CD8-positive, alpha-beta memory T cell (primary cell): ENCODE data around the gene EPB41L1. TPM values are rescaled to one million over a fixed set of nuclear protein-coding genes. Genes with fewer than 3 reads are reported as not detected.
A peak's percentile ranks its signal among the peaks of the same experiment; 100 is the strongest.

Experiments
- CTCF ChIA-PET: fragments of 350-600 bp; sonication (Branson Sonifier 250); formaldehyde crosslinking; loops from one replicate; lab custom pipeline; 2021; ENCODE audit warnings: antibody characterized with exemption; lab: Charles Lee
- POLR2A ChIA-PET: fragments of 350-600 bp; sonication (Branson Sonifier 250); formaldehyde crosslinking; loops from one replicate; lab custom pipeline; 2021; ENCODE audit warnings: antibody characterized with exemption; lab: Charles Lee
- DNase-seq, 5 donors: peaks; one replicate each; pipeline versions ENCODE4 v3.0.0 to v3.0.0-alpha.2; 2020 to 2022; ENCODE audit warnings: mixed read lengths in 1 of 5
- H3K27ac ChIP-seq: one replicate; pipeline ENCODE4 v1.7.0; 2013; ENCODE audit warnings: low read depth, mild to moderate bottlenecking, low read length, moderate library complexity
- H3K27me3 ChIP-seq: 2 replicates; pipeline ENCODE4 v1.7.0; 2013; ENCODE audit warnings: low read length, mild to moderate bottlenecking; ENCODE audit not compliant: insufficient read depth, poor library complexity, severe bottlenecking
- H3K36me3 ChIP-seq: 2 replicates; pipeline ENCODE4 v1.7.0; 2013; ENCODE audit warnings: mild to moderate bottlenecking, low read length, moderate library complexity; ENCODE audit not compliant: insufficient read depth
- H3K4me1 ChIP-seq: 2 replicates; pipeline ENCODE4 v1.7.0; 2013; ENCODE audit warnings: mild to moderate bottlenecking, low read length, moderate library complexity; ENCODE audit not compliant: insufficient read depth
- H3K4me3 ChIP-seq: 2 replicates; pipeline ENCODE4 v1.7.0; 2013; ENCODE audit warnings: mild to moderate bottlenecking, low read length
- H3K9me3 ChIP-seq: 2 replicates; pipeline ENCODE4 v1.7.0; 2013; ENCODE audit warnings: mild to moderate bottlenecking, low read length
- H3K27ac Mint-ChIP-seq, 8 donors: one replicate each; pipeline ENCODE4 v1.8.0; 2020 to 2021; ENCODE audit warnings: mixed read lengths in 8 of 8, mild to moderate bottlenecking in 6 of 8, inconsistent platforms in 3 of 8, moderate library complexity in 3 of 8
- H3K27me3 Mint-ChIP-seq, 2 donors: one replicate each; pipeline ENCODE4 v1.8.0; 2020 to 2021; ENCODE audit warnings: mixed read lengths in 2 of 2, mild to moderate bottlenecking in 1 of 2, moderate library complexity in 1 of 2
- H3K36me3 Mint-ChIP-seq, 3 donors: one replicate each; pipeline ENCODE4 v1.8.0; 2020 to 2021; ENCODE audit warnings: mixed read lengths in 3 of 3, inconsistent platforms in 1 of 3, mild to moderate bottlenecking in 1 of 3
- H3K4me1 Mint-ChIP-seq, 3 donors: one replicate each; pipeline ENCODE4 v1.8.0; 2020 to 2021; ENCODE audit warnings: mixed read lengths in 3 of 3, inconsistent platforms in 1 of 3, mild to moderate bottlenecking in 1 of 3
- H3K4me3 Mint-ChIP-seq, 7 donors: one replicate each; pipeline ENCODE4 v1.8.0; 2020 to 2021; ENCODE audit warnings: mixed read lengths in 7 of 7, mild to moderate bottlenecking in 6 of 7, moderate library complexity in 4 of 7, inconsistent platforms in 2 of 7
- H3K9me3 Mint-ChIP-seq, 5 donors: one replicate each; pipeline ENCODE4 v1.8.0; 2020 to 2022; ENCODE audit warnings: mixed read lengths in 5 of 5, mild to moderate bottlenecking in 3 of 5, moderate library complexity in 2 of 5, inconsistent platforms in 1 of 5
- polyA plus RNA-seq: library from polyadenylated mRNA; unstranded; fragments of 300-500 nt; fragmentation: Illumina TruSeq; gene quantifications from one replicate; pipeline ENCODE4 v1.2.3, GENCODE V29; 2021
- total RNA-seq, 2 experiments: library from RNA; stranded (reverse); gene quantifications; one replicate each; pipeline ENCODE4 v1.2.3, GENCODE V29; 2021

Gene EPB41L1
- total and polyA plus RNA-seq, 3 experiments from 2014 or later: 0.29 to 0.35 TPM; not detected in 1

DNA sequence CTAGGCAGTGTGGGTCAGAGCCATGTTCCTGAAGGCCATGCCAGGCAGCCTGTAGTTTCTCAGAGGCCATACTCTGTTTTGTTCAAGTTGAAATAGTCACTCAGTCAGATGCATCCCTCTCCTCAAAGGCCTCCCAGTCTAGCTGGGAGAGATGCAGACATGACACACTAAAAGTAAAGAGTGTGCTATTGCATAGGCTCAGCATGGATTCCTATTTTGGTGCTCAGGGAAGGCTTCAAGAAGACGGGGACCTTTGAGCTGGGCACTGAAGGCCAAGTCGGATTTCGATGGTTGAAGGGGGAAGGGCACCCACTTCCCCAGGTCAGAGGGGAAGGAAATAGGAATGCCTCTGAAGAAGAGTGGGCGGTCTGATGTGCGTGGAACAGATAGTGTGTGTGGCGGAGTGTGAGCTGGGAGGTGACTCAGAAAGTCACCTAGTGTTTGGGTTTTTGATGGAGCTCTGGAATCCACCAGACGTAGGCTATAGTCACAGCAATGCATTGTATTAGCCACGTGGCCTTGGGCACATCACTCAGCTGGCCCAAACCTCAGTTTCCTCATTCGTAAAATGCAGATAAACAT, 3.7 kb downstream of the EPB41L1 start:
- no peaks in the 10 kb centered on the region for H3K36me3 Mint-ChIP-seq
- H3K4me3 Mint-ChIP-seq: no peak overlapping the region
- peaks cover 1 to 5% (median 4%) of the 10 kb centered on the region in 3 donors for H3K4me1 Mint-ChIP-seq
- H3K27me3 Mint-ChIP-seq: peaks cover 29 to 40% of the 10 kb centered on the region in 2 donors
- Histone ChIP-seq H3K9me3 (no peaks in the 10 kb centered on the region), H3K27ac (no peak overlapping the region), H3K4me1 (no peaks in the 10 kb centered on the region), H3K36me3 (no peaks in the 10 kb centered on the region), H3K27me3 (peaks cover 8% of the 10 kb centered on the region), H3K4me3 (no peak overlapping the region)
- no peak for DNase-seq
- no peak overlapping the region for H3K27ac Mint-ChIP-seq
- ChIA-PET CTCF (interaction anchor here (0.9 to 1.3 kb wide), 3 partner anchors 45 to 166 kb away, joined by 3 to 4 read pairs (median 4); no protein-coding TSS in a partner anchor), POLR2A (no interaction called here)
- no peaks in the 10 kb centered on the region for H3K9me3 Mint-ChIP-seq

DNA sequence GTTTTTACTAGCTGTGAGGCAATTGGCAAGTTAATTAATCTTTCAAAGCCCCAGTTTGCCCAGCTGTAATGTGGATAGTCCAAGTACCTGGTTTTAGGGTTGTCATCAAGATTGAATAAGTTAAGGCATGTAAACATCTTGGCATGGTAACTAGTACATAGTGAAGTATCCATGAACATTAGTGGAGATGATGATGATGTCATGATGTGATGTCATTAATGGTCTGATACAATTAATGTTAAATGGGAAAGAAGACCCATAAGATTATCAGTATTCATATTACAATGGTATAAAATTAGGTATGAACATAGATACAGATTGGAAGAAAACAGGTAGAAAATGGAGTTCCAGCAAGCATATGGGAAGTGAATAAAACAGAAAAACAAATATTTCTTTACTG, 5.3 kb downstream of the EPB41L1 start:
- no peaks in the 10 kb centered on the region for H3K36me3 Mint-ChIP-seq
- Histone ChIP-seq H3K4me1 (no peaks in the 10 kb centered on the region), H3K27ac (no peak overlapping the region), H3K9me3 (no peaks in the 10 kb centered on the region), H3K4me3 (no peak overlapping the region), H3K27me3 (peaks cover 8% of the 10 kb centered on the region), H3K36me3 (no peaks in the 10 kb centered on the region)
- peaks cover 0 to 4% (median 4%) of the 10 kb centered on the region in 3 donors for H3K4me1 Mint-ChIP-seq
- no peak overlapping the region for H3K27ac Mint-ChIP-seq
- DNase-seq: no peak
- POLR2A ChIA-PET: no interaction called here
- H3K4me3 Mint-ChIP-seq: no peak overlapping the region
- CTCF ChIA-PET: interaction anchor here (1.0 to 1.3 kb wide), 2 partner anchors 10 to 43 kb away, joined by 3 to 4 read pairs; no protein-coding TSS in a partner anchor
- no peaks in the 10 kb centered on the region for H3K9me3 Mint-ChIP-seq
- H3K27me3 Mint-ChIP-seq: peaks cover 26 to 39% of the 10 kb centered on the region in 2 donors

- Histone ChIP-seq H3K4me3 (no peak overlapping the region), H3K36me3 (no peaks in the 10 kb centered on the region), H3K9me3 (no peaks in the 10 kb centered on the region), H3K27me3 (no peaks in the 10 kb centered on the region), H3K4me1 (no peaks in the 10 kb centered on the region), H3K27ac (no peak overlapping the region)
- Mint-ChIP-seq H3K4me3 (peak overlapping the region in 1 of 7 donors; percentile 37), H3K4me1 (no peaks in the 10 kb centered on the region), H3K36me3 (no peaks in the 10 kb centered on the region), H3K9me3 (no peaks in the 10 kb centered on the region), H3K27ac (no peak overlapping the region), H3K27me3 (peaks cover 16 to 32% of the 10 kb centered on the region in 2 donors)
- ChIA-PET POLR2A (no interaction called here), CTCF (interaction anchor here (0.6 kb wide), 1 partner anchor 389 kb away, joined by 3 read pairs; no protein-coding TSS in a partner anchor)
- DNase-seq: no peak
Measured at GRCh38 chr20:36162272-36162966, 7.9 kb downstream of the EPB41L1 start.

- Histone ChIP-seq H3K27ac (no peak overlapping the region), H3K36me3 (no peaks in the 10 kb centered on the region), H3K4me3 (no peak overlapping the region), H3K27me3 (no peaks in the 10 kb centered on the region), H3K4me1 (no peaks in the 10 kb centered on the region), H3K9me3 (no peaks in the 10 kb centered on the region)
- H3K27ac Mint-ChIP-seq: no peak overlapping the region
- no peaks in the 10 kb centered on the region for H3K36me3 Mint-ChIP-seq
- H3K4me1 Mint-ChIP-seq: no peaks in the 10 kb centered on the region
- no peaks in the 10 kb centered on the region for H3K9me3 Mint-ChIP-seq
- H3K27me3 Mint-ChIP-seq: peaks cover 4 to 17% of the 10 kb centered on the region in 2 donors
- POLR2A ChIA-PET: interaction anchor here (0.6 kb wide), 1 partner anchor 792 kb away, joined by 5 read pairs; no protein-coding TSS in a partner anchor
- CTCF ChIA-PET: no interaction called here
- DNase-seq: no peak
- H3K4me3 Mint-ChIP-seq: no peak overlapping the region
Measured at GRCh38 chr20:36167902-36168503, 13.5 kb downstream of the EPB41L1 start.

DNA sequence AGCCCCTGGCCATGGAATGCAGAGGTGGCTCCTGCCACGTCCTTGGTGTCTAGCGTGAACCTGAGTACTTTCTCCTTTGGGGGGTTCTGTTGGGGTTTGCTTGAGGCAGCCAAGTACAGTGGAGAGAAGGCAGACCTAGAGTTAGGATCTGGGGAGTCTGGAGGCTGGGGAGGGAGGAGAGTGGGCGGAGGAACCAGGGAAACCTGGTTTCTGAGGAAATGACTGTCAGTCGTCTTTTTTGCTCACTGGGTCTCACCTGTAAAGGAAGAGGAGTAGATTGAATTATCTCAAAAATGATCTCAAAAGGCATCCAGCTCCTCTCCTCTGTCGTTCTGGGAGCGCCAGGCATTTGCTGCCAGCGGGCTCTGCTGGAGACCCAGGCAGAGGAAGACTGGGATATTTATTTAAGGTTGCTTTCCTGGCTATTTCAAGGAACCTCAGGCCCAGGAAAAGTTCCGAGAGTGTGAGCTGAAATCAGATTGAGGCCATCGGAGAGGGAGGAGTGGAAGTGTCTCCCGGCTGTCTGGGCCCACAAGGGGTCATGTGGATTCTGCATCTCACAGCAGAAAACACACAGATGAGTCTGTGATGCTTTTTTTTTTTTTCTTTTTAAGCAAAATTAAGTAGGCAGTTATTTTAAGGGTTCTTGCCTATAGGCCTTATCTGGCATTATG, 16.1 kb downstream of the EPB41L1 start:
- POLR2A ChIA-PET: no interaction called here

DNA sequence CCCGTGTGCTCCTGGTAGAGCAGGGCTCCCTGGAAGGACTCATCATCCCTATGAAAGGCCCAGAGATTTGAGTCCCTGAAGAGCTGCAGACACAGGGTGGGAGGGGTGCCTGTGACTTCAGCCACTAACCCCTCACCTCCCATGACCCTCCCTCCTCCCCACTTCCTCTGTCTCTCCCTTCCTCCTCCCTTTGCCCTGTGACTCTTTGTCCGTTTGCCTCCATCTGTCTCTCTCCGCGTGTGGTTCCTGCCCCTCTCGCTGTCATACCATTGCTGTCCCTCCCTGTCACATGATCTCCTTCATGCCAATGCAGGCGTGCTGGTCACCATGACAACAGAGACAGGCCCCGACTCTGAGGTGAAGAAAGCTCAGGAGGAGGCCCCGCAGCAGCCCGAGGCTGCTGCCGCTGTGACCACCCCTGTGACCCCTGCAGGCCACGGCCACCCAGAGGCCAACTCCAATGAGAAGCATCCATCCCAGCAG, 19.0 kb downstream of the EPB41L1 start:
- CTCF ChIA-PET: interaction anchor here (1.0 kb wide), 1 partner anchor 27 kb away, joined by 3 read pairs; no protein-coding TSS in a partner anchor
- H3K9me3 Mint-ChIP-seq: no peaks in the 10 kb centered on the region
- peaks cover 2 to 4% of the 10 kb centered on the region in 2 donors for H3K27me3 Mint-ChIP-seq
- no peaks in the 10 kb centered on the region for H3K9me3 ChIP-seq
- peak overlapping the region in 2 of 8 donors; percentile 42 to 54 for H3K27ac Mint-ChIP-seq
- POLR2A ChIA-PET: no interaction called here
- no peaks in the 10 kb centered on the region for H3K4me1 ChIP-seq
- H3K36me3 Mint-ChIP-seq: no peaks in the 10 kb centered on the region
- no peaks in the 10 kb centered on the region for H3K27me3 ChIP-seq
- peaks cover 0 to 2% (median 0%) of the 10 kb centered on the region in 3 donors for H3K4me1 Mint-ChIP-seq
- DNase-seq: no peak
- no peaks in the 10 kb centered on the region for H3K36me3 ChIP-seq
- H3K27ac ChIP-seq: no peak overlapping the region
- no peak overlapping the region for H3K4me3 ChIP-seq
- H3K4me3 Mint-ChIP-seq: peak overlapping the region in 1 of 7 donors; percentile 61

More for the DNA sequence above, 16.1 kb downstream of the EPB41L1 start:
- H3K9me3 ChIP-seq: no peaks in the 10 kb centered on the region
- H3K27ac ChIP-seq: no peak overlapping the region
- Mint-ChIP-seq H3K27me3 (peaks cover 5 to 9% of the 10 kb centered on the region in 2 donors), H3K4me3 (no peak overlapping the region), H3K27ac (no peak overlapping the region), H3K9me3 (no peaks in the 10 kb centered on the region), H3K36me3 (no peaks in the 10 kb centered on the region), H3K4me1 (peaks cover 0 to 2% (median 0%) of the 10 kb centered on the region in 3 donors)
- no peak for DNase-seq
- no peaks in the 10 kb centered on the region for H3K27me3 ChIP-seq
- CTCF ChIA-PET: no interaction called here
- H3K4me1 ChIP-seq: no peaks in the 10 kb centered on the region
- no peak overlapping the region for H3K4me3 ChIP-seq
- H3K36me3 ChIP-seq: no peaks in the 10 kb centered on the region

GRCh38 chr20:36175016-36175415, 20.5 kb downstream of the EPB41L1 start:
- ChIA-PET POLR2A (no interaction called here), CTCF (no interaction called here)
- H3K27ac ChIP-seq: no peak overlapping the region
- H3K36me3 ChIP-seq: no peaks in the 10 kb centered on the region
- H3K27ac Mint-ChIP-seq: no peak overlapping the region
- H3K36me3 Mint-ChIP-seq: no peaks in the 10 kb centered on the region
- no peaks in the 10 kb centered on the region for H3K9me3 ChIP-seq
- peaks cover 0 to 2% (median 0%) of the 10 kb centered on the region in 3 donors for H3K4me1 Mint-ChIP-seq
- no peaks in the 10 kb centered on the region for H3K4me1 ChIP-seq
- H3K9me3 Mint-ChIP-seq: no peaks in the 10 kb centered on the region
- H3K27me3 ChIP-seq: no peaks in the 10 kb centered on the region
- H3K4me3 Mint-ChIP-seq: no peak overlapping the region
- DNase-seq: no peak
- H3K4me3 ChIP-seq: no peak overlapping the region
- peaks cover 2 to 8% of the 10 kb centered on the region in 2 donors for H3K27me3 Mint-ChIP-seq
